Smooth muscle cell (in vitro differentiated cells): Measurements from ENCODE around the gene GASK1A. TPM values are rescaled to one million over a fixed set of nuclear protein-coding genes. Genes with fewer than 3 reads are reported as not detected.

ENCODE experiments used
- DNase-seq: peaks from one replicate; lab custom pipeline; 2025; ENCODE audit not compliant: unreplicated experiment; lab: John Stamatoyannopoulos, UW
- H2AFZ ChIP-seq: fragments of 200-600 bp; sonication (generic); 2 replicates; pipeline ENCODE4 v1.6.0; 2016; ENCODE audit warnings: antibody characterized with exemption, low read depth, mild to moderate bottlenecking
- H3F3A ChIP-seq: fragments of 200-600 bp; sonication (generic); 2 replicates; pipeline ENCODE4 v1.6.0; 2017; ENCODE audit warnings: antibody characterized with exemption, low read depth
- H3K27ac ChIP-seq: fragments of 200-600 bp; sonication (generic); 2 replicates; pipeline ENCODE4 v1.5.1; 2016; ENCODE audit warnings: low read depth, mild to moderate bottlenecking
- H3K27me3 ChIP-seq: fragments of 200-600 bp; sonication (generic); 2 replicates; pipeline ENCODE4 v1.6.1; 2016; ENCODE audit warnings: low read depth, mild to moderate bottlenecking
- H3K36me3 ChIP-seq: fragments of 200-600 bp; sonication (generic); 2 replicates; pipeline ENCODE4 v1.5.1; 2016; ENCODE audit warnings: low read depth
- H3K4me1 ChIP-seq: fragments of 200-600 bp; sonication (generic); 2 replicates; pipeline ENCODE4 v1.5.1; 2016; ENCODE audit warnings: low read depth
- H3K4me2 ChIP-seq: fragments of 200-600 bp; sonication (generic); 2 replicates; pipeline ENCODE4 v1.6.0; 2016; ENCODE audit warnings: mild to moderate bottlenecking
- H3K4me3 ChIP-seq: fragments of 200-600 bp; sonication (generic); 2 replicates; pipeline ENCODE4 v1.5.1; 2016; ENCODE audit warnings: mild to moderate bottlenecking
- H3K79me2 ChIP-seq: fragments of 200-600 bp; sonication (generic); 2 replicates; pipeline ENCODE4 v1.6.0; 2016; ENCODE audit warnings: low read depth, mild to moderate bottlenecking
- H3K9ac ChIP-seq: fragments of 200-600 bp; sonication (generic); 2 replicates; pipeline ENCODE4 v1.6.0; 2016; ENCODE audit warnings: low read depth
- H3K9me3 ChIP-seq: fragments of 200-600 bp; sonication (generic); replicated peaks from 2 replicates; pipeline ENCODE4 v1.5.1; 2016; ENCODE audit warnings: low read depth
- H4K20me1 ChIP-seq: fragments of 200-600 bp; sonication (generic); 2 replicates; pipeline ENCODE4 v1.6.0; 2016; ENCODE audit warnings: low read depth
- WGBS: methylation state at CpG from one replicate; pipeline ENCODE4 v1.1.7; 2016; ENCODE audit warnings: low lambda C conversion rate; 5-methylcytosine and 5-hydroxymethylcytosine counted together
- polyA plus RNA-seq: library from polyadenylated mRNA; unstranded; fragments of >200 nt; fragmentation: Nextera tagmentation; extraction: Ambion mirVana; gene quantifications from 2 replicates; pipeline ENCODE4 v1.2.1, GENCODE V29; 2016
- total RNA-seq: library from RNA; depleted of rRNA; stranded (reverse); fragments of >200 nt; gene quantifications from 2 replicates; pipeline ENCODE4 v1.2.3, GENCODE V29; 2014
- TF ChIP-seq, protein P1 (sequence below): fragments of 200-600 bp; sonication (generic); IDR thresholded peaks from 2 replicates; pipeline ENCODE4 v1.5.1; 2017; ENCODE audit warnings: borderline replicate concordance, mild to moderate bottlenecking, antibody characterized with exemption; ENCODE audit not compliant: insufficient read depth, poor library complexity, severe bottlenecking

The GASK1A gene
- total and polyA plus RNA-seq, 2 experiments from 2014 or later = 0.76 TPM; not detected in 1

DNA sequence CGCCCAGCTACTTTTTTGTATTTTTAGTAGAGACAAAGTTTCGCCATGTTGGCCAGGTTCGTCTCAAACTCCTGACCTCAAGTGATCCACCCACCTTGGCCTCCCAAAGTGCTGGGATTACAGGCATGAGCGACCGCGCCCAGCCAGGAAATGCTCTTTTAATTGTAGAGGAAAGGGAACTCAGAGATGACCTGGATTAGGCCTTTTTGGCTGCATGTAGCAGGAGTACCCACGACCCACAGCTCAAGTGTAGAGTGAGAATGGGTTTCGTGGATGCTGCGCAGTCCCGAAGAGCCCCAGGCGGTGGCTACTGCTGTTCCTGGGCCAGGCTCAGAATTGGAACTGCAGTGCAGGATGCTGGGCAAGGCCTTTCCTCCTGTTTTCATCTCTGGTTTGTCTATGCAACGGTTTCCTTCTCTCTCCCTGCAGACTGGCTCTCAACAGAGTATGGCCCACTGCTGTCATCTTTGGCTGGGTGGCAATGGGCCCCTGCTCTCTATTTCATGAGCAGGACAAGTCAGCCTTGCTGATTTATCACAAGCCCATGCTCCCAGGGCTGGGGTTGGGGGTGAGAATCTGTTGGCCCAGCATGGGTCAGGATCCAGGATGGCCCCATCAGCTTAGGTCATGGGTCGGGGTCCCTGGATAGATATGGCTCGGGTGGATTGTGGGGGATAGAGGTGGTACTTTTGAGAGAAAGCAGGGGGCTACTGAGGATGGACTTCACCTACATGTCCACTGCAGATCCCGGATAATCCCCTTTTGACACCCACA, 51.2 kb downstream of the GASK1A start:
- no peaks in the 10 kb centered on the region for H4K20me1 ChIP-seq
- 87% methylated on average over 15 of the region's 15 CpGs for WGBS

DNA sequence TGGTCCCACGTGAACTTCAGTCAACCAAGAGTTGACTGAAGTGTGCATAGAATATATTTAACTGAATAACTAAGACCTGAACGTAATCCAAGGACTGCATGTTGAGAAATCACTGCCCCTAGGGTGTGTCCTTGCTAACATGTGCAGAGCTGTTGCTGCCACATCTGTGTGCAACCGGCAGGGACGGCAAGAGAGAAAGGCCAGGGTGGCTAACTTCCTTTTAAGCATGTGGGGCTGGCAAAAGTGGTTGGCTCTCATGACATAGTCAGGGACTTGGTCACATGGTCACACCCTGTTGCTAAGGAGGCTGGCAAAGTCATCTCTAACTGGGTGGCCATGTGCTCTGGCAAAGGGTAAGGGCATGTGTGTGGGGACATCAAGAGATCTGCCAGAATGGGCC, 52.4 kb downstream of the GASK1A start:
- H3K9me3 ChIP-seq = no peaks in the 10 kb centered on the region
- TF ChIP-seq, protein P1, sequence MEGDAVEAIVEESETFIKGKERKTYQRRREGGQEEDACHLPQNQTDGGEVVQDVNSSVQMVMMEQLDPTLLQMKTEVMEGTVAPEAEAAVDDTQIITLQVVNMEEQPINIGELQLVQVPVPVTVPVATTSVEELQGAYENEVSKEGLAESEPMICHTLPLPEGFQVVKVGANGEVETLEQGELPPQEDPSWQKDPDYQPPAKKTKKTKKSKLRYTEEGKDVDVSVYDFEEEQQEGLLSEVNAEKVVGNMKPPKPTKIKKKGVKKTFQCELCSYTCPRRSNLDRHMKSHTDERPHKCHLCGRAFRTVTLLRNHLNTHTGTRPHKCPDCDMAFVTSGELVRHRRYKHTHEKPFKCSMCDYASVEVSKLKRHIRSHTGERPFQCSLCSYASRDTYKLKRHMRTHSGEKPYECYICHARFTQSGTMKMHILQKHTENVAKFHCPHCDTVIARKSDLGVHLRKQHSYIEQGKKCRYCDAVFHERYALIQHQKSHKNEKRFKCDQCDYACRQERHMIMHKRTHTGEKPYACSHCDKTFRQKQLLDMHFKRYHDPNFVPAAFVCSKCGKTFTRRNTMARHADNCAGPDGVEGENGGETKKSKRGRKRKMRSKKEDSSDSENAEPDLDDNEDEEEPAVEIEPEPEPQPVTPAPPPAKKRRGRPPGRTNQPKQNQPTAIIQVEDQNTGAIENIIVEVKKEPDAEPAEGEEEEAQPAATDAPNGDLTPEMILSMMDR = no peak
- H3K27me3 ChIP-seq = peaks cover 3% of the 10 kb centered on the region
- H3K36me3 ChIP-seq = no peaks in the 10 kb centered on the region
- H3K27ac ChIP-seq = no peak overlapping the region
- H2AFZ ChIP-seq = no peak overlapping the region
- WGBS = 94% methylated on average over 4 of the region's 4 CpGs
- H3K79me2 ChIP-seq = no peaks in the 10 kb centered on the region
- no peaks in the 10 kb centered on the region for H3K4me1 ChIP-seq
- H4K20me1 ChIP-seq = no peaks in the 10 kb centered on the region
- H3K9ac ChIP-seq = no peak overlapping the region
- no peak overlapping the region for H3K4me2 ChIP-seq
- DNase-seq = no peak
- H3K4me3 ChIP-seq = no peak overlapping the region
- no peaks in the 10 kb centered on the region for H3F3A ChIP-seq

More for the DNA sequence above, 51.2 kb downstream of the GASK1A start:
- Histone ChIP-seq H3K9me3 (no peaks in the 10 kb centered on the region), H3K4me3 (no peak overlapping the region), H3K9ac (no peak overlapping the region), H3K27ac (no peak overlapping the region), H3K4me1 (no peaks in the 10 kb centered on the region), H2AFZ (no peak overlapping the region), H3K36me3 (no peaks in the 10 kb centered on the region), H3F3A (no peaks in the 10 kb centered on the region), H3K79me2 (no peaks in the 10 kb centered on the region), H3K4me2 (no peak overlapping the region), H3K27me3 (no peaks in the 10 kb centered on the region)
- TF ChIP-seq, protein P1 = no peak
- DNase-seq = no peak

DNA sequence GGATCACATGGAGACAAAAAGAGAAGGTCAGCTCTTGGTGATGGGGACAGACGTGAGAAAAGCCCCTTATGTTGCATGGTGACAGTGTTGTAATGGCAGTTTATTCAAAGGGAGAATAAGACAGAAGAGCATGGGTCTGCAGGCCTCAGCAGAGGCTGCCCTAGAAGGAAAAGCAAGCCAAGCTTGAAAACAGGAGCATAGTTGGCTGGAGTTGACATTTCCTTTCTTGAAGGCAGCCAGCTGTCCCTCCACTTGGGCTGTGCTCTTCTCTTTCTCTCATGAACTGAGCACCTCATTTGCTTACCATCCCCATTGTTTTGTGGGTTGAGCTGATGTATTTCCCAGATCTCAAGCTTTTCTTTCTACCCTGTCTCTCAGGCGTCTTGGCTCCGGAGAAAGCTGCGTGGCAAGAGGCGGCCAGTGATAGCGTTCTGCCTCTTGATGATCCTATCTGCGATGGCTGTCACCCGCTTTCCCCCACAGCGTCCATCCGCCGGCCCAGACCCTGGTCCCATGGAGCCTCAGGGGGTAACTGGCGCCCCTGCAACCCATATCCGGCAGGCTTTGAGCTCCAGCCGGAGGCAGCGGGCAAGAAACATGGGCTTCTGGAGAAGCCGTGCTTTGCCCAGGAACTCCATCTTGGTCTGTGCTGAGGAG, 52.9 kb downstream of the GASK1A start:
- Histone ChIP-seq H3K27me3 (peaks cover 6% of the 10 kb centered on the region), H3K4me3 (no peak overlapping the region), H3K4me1 (no peaks in the 10 kb centered on the region), H3K4me2 (no peak overlapping the region), H2AFZ (no peak overlapping the region), H4K20me1 (no peaks in the 10 kb centered on the region), H3K9ac (no peak overlapping the region), H3K79me2 (no peaks in the 10 kb centered on the region), H3K27ac (no peak overlapping the region), H3K9me3 (no peaks in the 10 kb centered on the region), H3F3A (no peaks in the 10 kb centered on the region), H3K36me3 (no peaks in the 10 kb centered on the region)
- DNase-seq = no peak
- TF ChIP-seq, protein P1 = no peak
- 97% methylated on average over 16 of the region's 16 CpGs for WGBS
